Mesenchymal stem cell (in vitro differentiated cells and primary cell): ENCODE data around the gene NRF1.

ENCODE experiments used
- DNase-seq: peaks from one replicate; pipeline ENCODE4 v3.0.0-alpha.2; 2013
- H2AFZ ChIP-seq: one replicate; pipeline ENCODE4 v1.6.1; 2013; ENCODE audit warnings: low read depth, mild to moderate bottlenecking, control low read depth, inconsistent platforms, low read length, moderate library complexity
- H2AK5ac ChIP-seq: 2 replicates; pipeline ENCODE4 v1.6.1; 2013; ENCODE audit warnings: low read length, moderate library complexity, mild to moderate bottlenecking, inconsistent platforms; ENCODE audit not compliant: severe bottlenecking
- H2BK120ac ChIP-seq: one replicate; pipeline ENCODE4 v1.6.1; 2013; ENCODE audit warnings: low read depth, mild to moderate bottlenecking, inconsistent platforms, low read length, moderate library complexity
- H2BK12ac ChIP-seq, 2 experiments: one replicate each; pipeline ENCODE4 v1.6.1; 2013; ENCODE audit warnings: inconsistent platforms in 2 of 2, low read length in 2 of 2, mild to moderate bottlenecking in 2 of 2, moderate library complexity in 2 of 2, control low read depth in 1 of 2
- H2BK15ac ChIP-seq: one replicate; pipeline ENCODE4 v1.6.1; 2013; ENCODE audit warnings: mild to moderate bottlenecking, low read depth, inconsistent platforms; ENCODE audit not compliant: poor library complexity, severe bottlenecking
- H2BK5ac ChIP-seq: 2 replicates; pipeline ENCODE4 v1.6.1; 2013; ENCODE audit warnings: low read depth, mild to moderate bottlenecking, low read length, control low read depth, inconsistent platforms; ENCODE audit not compliant: poor library complexity, severe bottlenecking
- H3K14ac ChIP-seq, 2 experiments: one replicate each; pipeline ENCODE4 v1.6.1; 2013; ENCODE audit warnings: inconsistent platforms in 2 of 2, low read length in 2 of 2, control low read depth in 1 of 2, mild to moderate bottlenecking in 1 of 2, moderate library complexity in 1 of 2
- H3K18ac ChIP-seq, 2 experiments: one replicate each; pipeline ENCODE4 v1.6.1; 2013; ENCODE audit warnings: inconsistent platforms in 2 of 2, low read length in 2 of 2, control low read depth in 1 of 2, low read depth in 1 of 2, mild to moderate bottlenecking in 1 of 2
- H3K23ac ChIP-seq, 2 experiments: one replicate each; pipeline ENCODE4 v1.6.1; 2013; ENCODE audit warnings: inconsistent platforms in 2 of 2, low read length in 2 of 2, mild to moderate bottlenecking in 2 of 2, moderate library complexity in 2 of 2, control low read depth in 1 of 2
- H3K27ac ChIP-seq: 2 replicates; pipeline ENCODE4 v1.5.1; 2013; ENCODE audit warnings: mild to moderate bottlenecking, moderate library complexity, low read length, control low read depth, inconsistent platforms; ENCODE audit not compliant: poor library complexity, severe bottlenecking
- H3K27me3 ChIP-seq, 2 experiments: 2 replicates each; pipeline versions ENCODE4 v1.6.1 to v1.7.0; 2013; ENCODE audit warnings: low read length in 2 of 2, mild to moderate bottlenecking in 2 of 2, moderate library complexity in 2 of 2, control low read depth in 1 of 2, inconsistent platforms in 1 of 2; ENCODE audit not compliant: control insufficient read depth in 1 of 2, insufficient read depth in 1 of 2
- H3K36me3 ChIP-seq, 2 experiments: 2 replicates each; pipeline versions ENCODE4 v1.6.1 to v1.7.0; 2013; ENCODE audit warnings: low read length in 2 of 2, control low read depth in 1 of 2, inconsistent platforms in 1 of 2, low read depth in 1 of 2, mild to moderate bottlenecking in 1 of 2; ENCODE audit not compliant: insufficient read depth in 2 of 2, control insufficient read depth in 1 of 2
- H3K4ac ChIP-seq, 2 experiments: one replicate each; pipeline ENCODE4 v1.6.1; 2013; ENCODE audit warnings: inconsistent platforms in 2 of 2, low read length in 2 of 2, mild to moderate bottlenecking in 2 of 2, moderate library complexity in 2 of 2, control low read depth in 1 of 2, low read depth in 1 of 2
- H3K4me1 ChIP-seq: 2 replicates; pipeline ENCODE4 v1.6.1; 2013; ENCODE audit warnings: low read depth, low read length, control low read depth; ENCODE audit not compliant: control insufficient read depth, insufficient read depth
- H3K4me2 ChIP-seq: 2 replicates; pipeline ENCODE4 v1.6.1; 2013; ENCODE audit warnings: low read length, mild to moderate bottlenecking, inconsistent platforms; ENCODE audit not compliant: poor library complexity, severe bottlenecking
- H3K4me3 ChIP-seq, 2 experiments: 2 replicates each; pipeline versions ENCODE4 v1.5.1 to v1.7.0; 2013; ENCODE audit warnings: low read length in 2 of 2, mild to moderate bottlenecking in 2 of 2, control low read depth in 1 of 2, low read depth in 1 of 2; ENCODE audit not compliant: insufficient read depth in 1 of 2
- H3K79me1 ChIP-seq: replicated peaks from 2 replicates; pipeline ENCODE4 v1.6.1; 2013; ENCODE audit warnings: mild to moderate bottlenecking, control low read depth, low read length, inconsistent platforms; ENCODE audit not compliant: poor library complexity, severe bottlenecking
- H3K9ac ChIP-seq: 2 replicates; pipeline ENCODE4 v1.7.0; 2013; ENCODE audit warnings: mild to moderate bottlenecking, low read length, moderate library complexity
- H3K9me3 ChIP-seq: 2 replicates; pipeline ENCODE4 v1.7.0; 2013; ENCODE audit warnings: mild to moderate bottlenecking, low read length; ENCODE audit not compliant: control insufficient read depth
- H4K8ac ChIP-seq: one replicate; pipeline ENCODE4 v1.6.1; 2013; ENCODE audit warnings: inconsistent platforms, mild to moderate bottlenecking, low read length, moderate library complexity
- H4K91ac ChIP-seq: one replicate; pipeline ENCODE4 v1.6.1; 2013; ENCODE audit warnings: mild to moderate bottlenecking, low read length, inconsistent platforms
- WGBS: methylation state at CpG from one replicate; pipeline ENCODE4 v1.1.7; 2013; ENCODE audit warnings: mixed read lengths; 5-methylcytosine and 5-hydroxymethylcytosine counted together

The NRF1 gene

GRCh38 chr7:129609666-129610065 is 1.9 kb upstream of the NRF1 start:
- peaks cover 22% of the 10 kb centered on the region for H3K79me1 ChIP-seq
- peaks cover 7 to 31% of the 10 kb centered on the region in 2 experiments for H3K36me3 ChIP-seq

GRCh38 chr7:129610709-129611245 is 743 bp upstream of the NRF1 start:
- peak overlapping the region; percentile 79 for H2AK5ac ChIP-seq
- no peak for DNase-seq
- peak overlapping the region; percentile 29 for H4K8ac ChIP-seq
- peak overlapping the region; percentile 90 to 95 for H3K4me3 ChIP-seq
- H3K4me1 ChIP-seq, result peaks cover 7% of the 10 kb centered on the region
- H3K4ac ChIP-seq, result peak overlapping the region; percentile 93 to 99
- no peaks in the 10 kb centered on the region for H3K27me3 ChIP-seq
- H2BK12ac ChIP-seq, result no peak overlapping the region
- H2BK5ac ChIP-seq, result no peak overlapping the region
- H3K27ac ChIP-seq, result peak overlapping the region; percentile 92
- H4K91ac ChIP-seq, result no peak overlapping the region
- H3K14ac ChIP-seq, result peak overlapping the region; percentile 18 to 98
- H3K9ac ChIP-seq, result peak overlapping the region; percentile 96
- no peak overlapping the region for H2BK120ac ChIP-seq
- no peaks in the 10 kb centered on the region for H3K9me3 ChIP-seq
- peaks cover 7 to 31% of the 10 kb centered on the region in 2 experiments for H3K36me3 ChIP-seq
- peak overlapping the region; percentile 88 for H2AFZ ChIP-seq
- peak overlapping the region; percentile 71 to 97 for H3K18ac ChIP-seq
- H3K23ac ChIP-seq, result no peak overlapping the region
- H3K4me2 ChIP-seq, result peak overlapping the region; percentile 98
- H2BK15ac ChIP-seq, result no peak overlapping the region
- WGBS, result 18% methylated on average over 17 of the region's 17 CpGs
- H3K79me1 ChIP-seq, result peaks cover 22% of the 10 kb centered on the region

More at GRCh38 chr7:129609666-129610065, 1.9 kb upstream of the NRF1 start:
- no peaks in the 10 kb centered on the region for H3K9me3 ChIP-seq
- no peak overlapping the region for H2BK120ac ChIP-seq
- peaks cover 7% of the 10 kb centered on the region for H3K4me1 ChIP-seq
- peak overlapping the region in 1 of 2 experiments; percentile 90 for H3K4me3 ChIP-seq
- no peak overlapping the region for H3K27ac ChIP-seq
- no peak overlapping the region for H4K91ac ChIP-seq
- no peak overlapping the region for H3K18ac ChIP-seq
- 100% methylated on average over 2 of the region's 2 CpGs for WGBS
- no peaks in the 10 kb centered on the region for H3K27me3 ChIP-seq
- no peak overlapping the region for H4K8ac ChIP-seq
- no peak overlapping the region for H2AK5ac ChIP-seq
- H3K9ac ChIP-seq, result no peak overlapping the region
- peak overlapping the region; percentile 4 for H3K4me2 ChIP-seq
- H2AFZ ChIP-seq, result no peak overlapping the region
- no peak overlapping the region for H3K23ac ChIP-seq
- no peak overlapping the region for H3K14ac ChIP-seq
- H2BK5ac ChIP-seq, result no peak overlapping the region
- no peak overlapping the region for H3K4ac ChIP-seq
- no peak overlapping the region for H2BK12ac ChIP-seq
- DNase-seq, result peak; percentile 37
- no peak overlapping the region for H2BK15ac ChIP-seq

GRCh38 chr7:129612112-129613015 is 844 bp downstream of the NRF1 start:
- Histone ChIP-seq H2BK12ac (peak overlapping the region in 1 of 2 experiments; percentile 42), H3K4me3 (peak overlapping the region; percentile 90 to 95), H3K4ac (peak overlapping the region; percentile 37 to 96), H3K27me3 (no peaks in the 10 kb centered on the region), H3K79me1 (peaks cover 22% of the 10 kb centered on the region), H3K4me2 (peak overlapping the region; percentile 88), H3K36me3 (peaks cover 7 to 22% of the 10 kb centered on the region in 2 experiments), H2BK120ac (peak overlapping the region; percentile 29), H3K18ac (peak overlapping the region; percentile 80 to 94), H3K9ac (peak overlapping the region; percentile 96), H2AFZ (no peak overlapping the region), H3K14ac (peak overlapping the region in 1 of 2 experiments; percentile 97), H2BK15ac (no peak overlapping the region), H3K9me3 (no peaks in the 10 kb centered on the region), H2BK5ac (no peak overlapping the region), H3K27ac (peak overlapping the region; percentile 13), H3K23ac (peak overlapping the region in 1 of 2 experiments; percentile 81), H2AK5ac (no peak overlapping the region), H4K91ac (no peak overlapping the region), H3K4me1 (peaks cover 7% of the 10 kb centered on the region), H4K8ac (peak overlapping the region; percentile 52)
- DNase-seq, result peak; percentile 69
- under 1% methylated on average over 55 of the region's 64 CpGs for WGBS

- Histone ChIP-seq H2BK120ac (no peak overlapping the region), H2BK5ac (no peak overlapping the region), H3K36me3 (peaks cover 5 to 17% of the 10 kb centered on the region in 2 experiments), H3K9me3 (no peaks in the 10 kb centered on the region), H2BK15ac (no peak overlapping the region), H3K4me3 (peak overlapping the region in 1 of 2 experiments; percentile 90), H2AFZ (no peak overlapping the region), H3K4ac (no peak overlapping the region), H3K27ac (no peak overlapping the region), H3K27me3 (no peaks in the 10 kb centered on the region), H3K14ac (no peak overlapping the region), H3K23ac (no peak overlapping the region), H3K9ac (peak overlapping the region; percentile 96), H3K79me1 (peaks cover 20% of the 10 kb centered on the region), H4K91ac (no peak overlapping the region), H4K8ac (no peak overlapping the region), H3K18ac (no peak overlapping the region), H2AK5ac (no peak overlapping the region), H2BK12ac (no peak overlapping the region), H3K4me1 (peaks cover 7% of the 10 kb centered on the region), H3K4me2 (peak overlapping the region; percentile 88)
- 40% methylated on average over 4 of the region's 5 CpGs for WGBS
- DNase-seq, result no peak
Observed at GRCh38 chr7:129613016-129613337, 1.5 kb downstream of the NRF1 start.
